GM18873 (cell line): ENCODE measurements around the gene BAAT.
"Not testable (repeated sequence)": the region's sequence is repeated elsewhere in the genome, so short reads cannot be mapped to it uniquely, and the experiment has no call there.

Experiments used
- ATAC-seq: cut with Tn5 transposase; IDR thresholded peaks from one replicate; pipeline ENCODE4 v1.9.1; 2021; ENCODE audit warnings: mild to moderate bottlenecking, moderate library complexity, moderate number of reproducible peaks; ENCODE audit not compliant: unreplicated experiment, low FRiP score

The BAAT gene

GRCh38 chr9:101384873-101385536 lies at the start of gene BAAT:
TSS of gene BAAT (minus strand) at chr9:101385006. CDS start at chr9:101371404, 13,602 bp downstream.
- not testable (repeated sequence) for ATAC-seq

- no peak for ATAC-seq
Observed at GRCh38 chr9:101433229-101433628, 48.4 kb upstream of the BAAT start.

GRCh38 chr9:101432740-101433139 lies 47.9 kb upstream of the BAAT start:
- ATAC-seq: no peak

DNA sequence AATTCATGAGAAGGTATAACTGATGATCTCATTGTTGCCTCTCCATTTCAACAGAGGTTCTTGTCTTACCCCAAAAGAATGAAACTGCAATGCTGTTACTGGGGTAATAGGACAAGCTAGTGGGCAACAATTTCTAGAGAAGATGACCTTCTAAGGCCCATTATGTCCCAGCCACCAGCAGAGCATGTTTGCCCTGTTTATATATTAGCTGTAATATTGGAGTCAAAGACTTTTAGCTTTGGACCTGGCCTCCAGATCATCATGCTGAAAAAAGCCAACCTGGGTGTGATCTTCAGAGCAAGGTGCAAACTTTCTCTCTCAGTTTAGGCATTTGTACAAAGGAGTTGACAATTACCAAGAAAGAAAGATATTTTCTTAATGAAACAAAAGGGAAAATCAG lies 47.4 kb upstream of the BAAT start:
- no peak for ATAC-seq

- no peak for ATAC-seq
Observed at GRCh38 chr9:101429736-101430135, 44.9 kb upstream of the BAAT start.

- no peak for ATAC-seq
Observed at GRCh38 chr9:101428909-101429308, 44.1 kb upstream of the BAAT start.

DNA sequence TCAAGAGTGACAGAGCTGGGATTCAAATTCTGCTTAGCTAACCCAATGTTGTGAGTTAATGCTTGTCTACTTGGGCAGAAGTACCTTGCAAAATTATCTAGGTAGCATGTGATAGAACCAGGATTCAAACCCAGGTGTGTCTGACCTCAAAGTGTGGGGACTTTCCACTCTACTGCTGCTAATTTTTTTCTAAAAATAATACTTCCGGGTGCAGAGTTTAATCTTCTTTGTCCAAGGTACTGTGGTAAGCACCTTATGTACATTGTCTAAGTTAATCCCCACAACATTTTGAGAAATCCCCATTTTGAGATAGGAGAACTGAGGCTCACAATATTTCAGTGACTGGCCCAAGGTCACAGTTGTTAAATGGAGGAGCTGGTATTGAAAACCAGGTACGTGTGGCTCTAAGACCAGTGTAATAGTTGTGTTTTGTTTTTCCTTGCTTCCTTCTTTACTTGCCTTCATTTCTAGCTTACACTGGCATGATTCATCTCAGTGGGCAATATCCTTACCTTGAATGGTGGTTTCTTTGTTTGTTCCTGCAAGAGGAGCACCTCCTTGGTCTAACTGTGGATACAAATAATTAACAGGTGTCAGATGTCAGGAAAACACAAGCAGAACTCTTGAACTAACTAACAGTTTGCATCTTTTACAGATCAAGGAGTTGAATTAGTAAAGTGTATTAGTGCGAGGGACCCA lies 43.3 kb upstream of the BAAT start:
- ATAC-seq: peak; percentile 71

GRCh38 chr9:101427358-101427757 lies 42.6 kb upstream of the BAAT start:
- ATAC-seq: peak; percentile 5

DNA sequence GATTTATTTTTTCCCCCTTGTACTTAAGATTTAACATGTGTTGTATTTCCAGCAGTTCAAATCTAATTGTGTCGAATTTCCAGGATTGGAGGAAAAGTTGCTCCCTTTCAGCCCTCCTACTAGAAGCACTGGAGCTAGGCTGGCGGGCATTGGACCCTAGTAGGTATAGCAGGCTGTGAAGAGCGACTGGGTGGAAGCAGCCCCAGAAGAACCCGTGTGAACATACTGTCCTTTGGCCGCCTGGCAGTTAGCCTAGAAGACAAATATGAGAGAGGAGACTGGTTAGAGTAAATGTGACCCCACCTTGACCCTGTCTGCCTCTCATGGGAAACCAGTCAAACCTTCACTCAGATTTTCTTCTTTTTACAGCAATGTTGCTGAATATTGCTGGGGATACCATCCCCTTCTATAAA lies 36.9 kb upstream of the BAAT start:
- no peak for ATAC-seq

GRCh38 chr9:101419863-101420262 lies 35.1 kb upstream of the BAAT start:
- no peak for ATAC-seq

DNA sequence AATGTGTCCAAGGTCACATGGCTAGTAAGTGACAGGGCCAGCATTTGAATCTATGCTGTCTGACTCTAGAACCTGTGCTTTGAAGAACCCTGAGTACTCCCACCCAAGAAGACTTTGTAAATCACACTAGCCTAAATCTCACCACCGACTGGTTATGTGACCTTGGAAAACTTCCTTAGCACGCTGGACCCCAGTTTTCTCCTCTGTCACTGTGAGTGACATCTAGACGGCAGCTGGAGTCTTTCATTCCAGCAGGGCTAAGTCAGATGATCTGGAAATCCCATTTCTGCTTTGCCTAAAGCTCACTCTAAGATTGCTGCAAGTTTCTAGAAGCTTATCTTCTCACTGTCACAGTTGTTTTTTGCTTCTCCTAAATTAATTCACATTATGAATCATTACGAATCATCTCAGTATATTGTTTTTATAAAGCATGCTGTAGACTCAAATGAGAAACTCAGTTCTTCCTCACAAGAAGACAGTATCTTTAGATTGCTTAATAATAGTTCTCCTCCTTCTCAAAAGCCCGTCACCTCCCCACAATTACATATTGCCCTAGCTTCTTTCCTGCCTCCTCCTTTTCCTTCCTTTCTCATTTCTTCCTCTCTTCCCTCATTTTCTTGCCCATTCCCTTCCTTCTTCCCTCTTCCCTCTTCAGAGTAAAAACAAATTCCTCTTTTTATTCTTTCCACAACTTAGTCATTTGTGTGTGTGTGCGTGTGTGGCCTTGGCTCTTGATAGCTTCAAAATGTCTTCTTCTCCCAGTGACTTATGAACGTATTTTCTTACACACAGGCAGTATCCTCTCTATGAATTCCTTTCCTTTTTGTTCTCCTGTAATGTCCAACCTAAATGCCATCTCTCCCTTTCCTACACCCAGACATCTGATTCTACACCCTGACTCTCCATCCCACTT lies 34.0 kb upstream of the BAAT start:
- no peak for ATAC-seq

- no peak for ATAC-seq
Observed at GRCh38 chr9:101417977-101418376, 33.2 kb upstream of the BAAT start.

DNA sequence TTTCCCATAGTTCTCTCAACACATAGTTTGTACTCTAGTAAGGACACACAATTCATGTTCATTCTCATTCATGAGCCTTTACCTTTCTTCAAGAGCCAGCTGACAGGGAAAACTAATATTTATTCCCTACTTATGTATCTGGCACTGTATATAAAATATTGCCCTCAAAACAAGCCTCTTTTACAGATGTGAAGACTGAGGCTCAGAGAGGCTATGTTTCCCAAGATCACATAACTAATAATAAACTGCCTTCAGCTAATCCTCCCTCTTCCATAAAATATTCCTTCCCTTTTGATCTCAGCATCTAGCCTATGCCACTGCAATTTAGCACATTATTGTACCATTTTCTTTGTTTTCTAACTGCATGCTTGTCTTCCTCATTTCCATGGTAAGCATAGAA lies 32.6 kb upstream of the BAAT start:
- ATAC-seq: no peak

GRCh38 chr9:101415578-101415977 lies 30.8 kb upstream of the BAAT start:
- ATAC-seq: no peak

GRCh38 chr9:101414839-101415238 lies 30.0 kb upstream of the BAAT start:
- no peak for ATAC-seq

- ATAC-seq: no peak
Observed at GRCh38 chr9:101409079-101409477, 24.3 kb upstream of the BAAT start.

DNA sequence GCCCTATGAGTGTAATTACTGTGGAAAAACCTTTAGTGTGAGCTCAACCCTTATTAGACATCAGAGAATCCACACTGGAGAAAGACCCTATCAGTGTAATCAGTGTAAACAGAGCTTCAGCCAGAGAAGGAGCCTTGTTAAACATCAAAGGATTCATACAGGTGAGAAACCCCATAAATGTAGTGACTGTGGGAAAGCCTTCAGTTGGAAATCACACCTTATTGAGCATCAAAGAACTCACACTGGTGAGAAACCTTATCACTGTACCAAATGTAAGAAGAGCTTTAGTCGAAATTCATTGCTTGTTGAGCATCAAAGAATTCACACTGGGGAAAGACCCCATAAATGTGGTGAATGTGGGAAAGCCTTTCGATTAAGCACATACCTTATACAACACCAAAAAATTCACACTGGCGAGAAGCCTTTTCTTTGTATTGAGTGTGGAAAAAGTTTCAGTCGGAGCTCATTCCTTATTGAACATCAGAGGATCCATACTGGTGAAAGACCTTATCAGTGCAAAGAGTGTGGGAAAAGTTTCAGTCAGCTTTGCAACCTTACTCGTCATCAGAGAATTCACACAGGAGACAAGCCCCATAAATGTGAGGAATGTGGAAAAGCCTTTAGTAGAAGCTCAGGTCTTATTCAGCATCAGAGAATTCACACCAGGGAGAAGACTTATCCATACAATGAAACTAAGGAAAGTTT lies 23.7 kb upstream of the BAAT start:
- ATAC-seq: no peak

DNA sequence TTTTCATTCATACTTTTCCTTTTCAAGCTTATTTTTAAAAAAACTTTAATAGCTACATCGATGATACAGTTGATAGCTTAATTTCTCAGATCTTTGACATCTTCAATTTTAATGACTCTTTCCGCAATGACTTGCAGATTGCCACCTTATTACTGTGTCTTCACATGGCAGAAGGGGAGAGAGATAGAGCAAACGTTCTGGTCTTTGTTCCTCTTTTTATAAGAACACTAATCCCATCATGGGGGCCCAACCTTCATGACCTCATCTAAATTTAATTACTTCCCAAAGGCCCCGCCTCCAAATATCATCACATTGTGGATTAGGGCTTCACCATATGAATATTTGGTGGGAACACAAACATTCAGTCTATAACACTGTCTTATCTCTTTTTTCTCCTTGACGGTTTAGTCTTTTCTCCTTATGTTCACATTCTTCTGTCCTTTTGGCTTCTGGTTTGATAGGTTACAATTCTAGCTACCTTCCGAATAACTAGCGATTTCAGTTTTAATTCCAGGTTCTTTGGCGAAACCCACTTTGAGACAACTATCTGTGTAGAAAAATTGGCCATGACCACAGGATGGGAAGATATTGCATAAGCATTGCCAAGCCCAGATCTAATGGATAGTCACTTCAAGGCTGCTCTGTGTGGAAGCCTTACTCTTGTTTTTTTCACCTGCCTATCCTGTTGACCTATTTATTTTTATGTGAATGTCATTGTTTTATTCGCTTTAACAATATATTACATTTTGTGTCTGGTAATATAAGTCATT lies 18.9 kb upstream of the BAAT start:
- ATAC-seq: no peak

DNA sequence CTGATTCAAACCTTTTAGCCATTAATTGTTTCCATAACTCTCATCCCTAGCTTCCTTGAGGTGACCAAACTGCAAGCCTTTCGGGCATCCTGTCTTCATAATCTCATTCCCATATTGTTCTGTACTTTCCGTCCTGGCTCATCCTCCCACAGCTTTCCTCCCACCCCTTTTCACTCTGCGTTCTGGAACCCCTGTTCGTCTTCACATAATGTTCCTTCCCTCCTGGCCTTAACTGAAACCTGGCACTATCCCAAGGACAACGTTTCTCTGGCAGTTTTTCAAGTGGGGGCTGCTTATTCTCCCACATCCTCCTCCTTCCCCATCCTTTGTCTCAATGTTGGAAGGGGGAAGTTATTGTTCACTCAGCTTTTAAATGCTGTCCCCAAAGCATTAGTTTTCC lies 15.3 kb upstream of the BAAT start:
- ATAC-seq: no peak

DNA sequence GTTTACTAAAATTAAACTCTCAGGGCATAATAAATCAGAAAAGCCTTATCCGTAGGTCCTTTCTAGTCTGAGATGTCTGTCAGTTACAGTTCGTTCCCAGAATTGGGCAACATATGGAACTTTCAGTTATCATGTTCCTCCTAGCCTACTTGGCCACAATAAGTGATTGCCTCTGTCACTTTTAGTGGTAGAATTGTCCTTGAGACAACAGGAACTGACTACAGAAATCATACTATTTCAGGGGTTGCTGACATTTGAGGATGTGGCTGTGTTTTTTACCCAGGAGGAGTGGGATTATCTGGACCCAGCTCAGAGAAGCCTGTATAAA lies 14.8 kb upstream of the BAAT start:
- ATAC-seq: no peak
